Gastrocnemius medialis (tissue), 4 donors: ENCODE data around the gene PMEPA1. TPM values are rescaled to one million over a fixed set of nuclear protein-coding genes. Genes with fewer than 3 reads are reported as not detected.

Source experiments
- ATAC-seq, 2 donors: fragments of 150-250 bp; one replicate each; pipeline ENCODE4 v1.9.1; 2016
- DNase-seq, 2 donors: peaks; one replicate each; pipeline ENCODE4 v3.0.0-alpha.2; 2019
- H3K27ac ChIP-seq, 4 donors: fragments of 200-600 bp; sonication (generic); 1 replicate in 1 of 4; 2 replicates in 3 of 4; pipeline ENCODE4 v1.5.1; 2016 to 2018; ENCODE audit warnings: mild to moderate bottlenecking in 2 of 4, moderate library complexity in 1 of 4
- H3K27me3 ChIP-seq, 3 donors: fragments of 200-600 bp; sonication (generic) in 2 of 3; 1 replicate in 1 of 3; 2 replicates in 2 of 3; pipeline versions ENCODE4 v1.5.1 to v1.6.0; 2016 to 2019; ENCODE audit warnings: mild to moderate bottlenecking in 1 of 3, moderate library complexity in 1 of 3
- H3K36me3 ChIP-seq, 2 donors: fragments of 200-600 bp; sonication (generic) in 1 of 2; one replicate each; pipeline ENCODE4 v1.5.1; 2017 to 2018
- H3K4me1 ChIP-seq, 2 donors: fragments of 200-600 bp; sonication (generic) in 1 of 2; one replicate each; pipeline ENCODE4 v1.5.1; 2016 to 2017; ENCODE audit warnings: mild to moderate bottlenecking in 2 of 2
- H3K4me3 ChIP-seq, 4 donors: fragments of 200-600 bp; sonication (generic) in 3 of 4; 1 replicate in 1 of 4; 2 replicates in 3 of 4; pipeline ENCODE4 v1.5.1; 2016 to 2019; ENCODE audit warnings: mild to moderate bottlenecking in 2 of 4
- H3K9me3 ChIP-seq, 3 donors: fragments of 200-600 bp; sonication (generic) in 2 of 3; 1 replicate in 1 of 3; 2 replicates in 2 of 3; pipeline ENCODE4 v1.5.1; 2016 to 2019
- CTCF ChIP-seq, 5 experiments: fragments of 450-650 bp in 3 of 5; fragments of 200-600 bp in 2 of 5; sonication (generic) in 2 of 5; IDR thresholded peaks in 4 of 5; conservative IDR thresholded peaks in 1 of 5; 1 replicate in 4 of 5; 2 replicates in 1 of 5; pipeline ENCODE4 v1.5.1; 2016 to 2019; ENCODE audit warnings: antibody characterized with exemption in 5 of 5, mild to moderate bottlenecking in 3 of 5, moderate library complexity in 3 of 5
- POLR2A ChIP-seq, 2 donors: fragments of 450-650 bp; IDR thresholded peaks; one replicate each; pipeline ENCODE4 v1.6.1; 2017; ENCODE audit warnings: antibody characterized with exemption in 2 of 2, mild to moderate bottlenecking in 2 of 2, moderate library complexity in 2 of 2
- in situ Hi-C, 4 donors: fragments of 200-750 bp; cut with MboI; loops; one replicate each; pipeline versions ENCODE4 v1.15.0 to v1.8.0; 2017; ENCODE audit warnings: low sequenced_read_pairs in 4 of 4
- intact Hi-C: fragments of 100-400 bp; cut with DNase I; formaldehyde crosslinking; loops from one replicate; pipeline ENCODE4 v1.15.1; 2023; ENCODE audit warnings: low total_unique reads
- total RNA-seq, 4 donors: library from RNA; depleted of rRNA; stranded (reverse); fragments of >200 nt; gene quantifications; one replicate each; pipeline versions ENCODE4 v1.1.0 to v1.2.3, GENCODE V29; 2016

The PMEPA1 gene
- total RNA-seq, 4 donors from 2014 or later, result 1.5 to 8.1 (median 5.8) TPM

GRCh38 chr20:57608516-57608915 lies 101.3 kb downstream of the PMEPA1 start:
- DNase-seq (no peak), ATAC-seq (no peak)
- peaks cover 0 to 8% (median 0%) of the 10 kb centered on the region in 3 donors for H3K27me3 ChIP-seq
- TF ChIP-seq CTCF (IDR thresholded peaks at IDR 0.05 in 4 of 5, conservative IDR thresholded peaks at IDR 0.05 in 1 of 5) (no peak), POLR2A (IDR thresholded peaks at IDR 0.05) (no peak)
- no peaks in the 10 kb centered on the region for H3K4me1 ChIP-seq
- intact Hi-C loops (loop anchor here (5.0 kb wide), 1 partner anchor 1184 kb away; no protein-coding TSS in a partner anchor), in situ Hi-C loops (loop anchor here in 1 of 4 donors (10.0 kb wide), 1 partner anchor 606 kb away; no protein-coding TSS in a partner anchor)
- no peak overlapping the region for H3K27ac ChIP-seq
- H3K36me3 ChIP-seq, result no peaks in the 10 kb centered on the region
- no peak overlapping the region for H3K4me3 ChIP-seq
- H3K9me3 ChIP-seq, result no peaks in the 10 kb centered on the region

GRCh38 chr20:57605878-57606277 lies 103.9 kb downstream of the PMEPA1 start:
- ATAC-seq (no peak), DNase-seq (no peak)
- in situ Hi-C loops (loop anchor here in 1 of 4 donors (10.0 kb wide), 1 partner anchor 609 kb away; no protein-coding TSS in a partner anchor), intact Hi-C loops (loop anchor here (5.0 kb wide), 1 partner anchor 1186 kb away; no protein-coding TSS in a partner anchor)
- no peak overlapping the region for H3K27ac ChIP-seq
- no peaks in the 10 kb centered on the region for H3K36me3 ChIP-seq
- H3K9me3 ChIP-seq, result no peaks in the 10 kb centered on the region
- H3K4me1 ChIP-seq, result no peaks in the 10 kb centered on the region
- TF ChIP-seq CTCF (IDR thresholded peaks at IDR 0.05 in 4 of 5, conservative IDR thresholded peaks at IDR 0.05 in 1 of 5) (no peak), POLR2A (IDR thresholded peaks at IDR 0.05) (no peak)
- H3K27me3 ChIP-seq, result peaks cover 0 to 3% (median 0%) of the 10 kb centered on the region in 3 donors
- no peak overlapping the region for H3K4me3 ChIP-seq

- ATAC-seq (no peak), DNase-seq (no peak)
- no peak overlapping the region for H3K27ac ChIP-seq
- no peaks in the 10 kb centered on the region for H3K27me3 ChIP-seq
- in situ Hi-C loops, result loop anchor here in 1 of 4 donors (10.0 kb wide), 1 partner anchor 610 kb away; no protein-coding TSS in a partner anchor
- TF ChIP-seq POLR2A (IDR thresholded peaks at IDR 0.05) (no peak), CTCF (IDR thresholded peaks at IDR 0.05 in 4 of 5, conservative IDR thresholded peaks at IDR 0.05 in 1 of 5) (no peak)
- no peaks in the 10 kb centered on the region for H3K36me3 ChIP-seq
- intact Hi-C loops, result loop anchor here (5.0 kb wide), 1 partner anchor 1187 kb away; no protein-coding TSS in a partner anchor
- H3K4me3 ChIP-seq, result no peak overlapping the region
- no peaks in the 10 kb centered on the region for H3K9me3 ChIP-seq
- no peaks in the 10 kb centered on the region for H3K4me1 ChIP-seq
Observed at GRCh38 chr20:57605045-57605444, 104.8 kb downstream of the PMEPA1 start.

GRCh38 chr20:57603120-57603519 lies 106.7 kb downstream of the PMEPA1 start:
- ATAC-seq, result no peak
- H3K4me1 ChIP-seq, result no peaks in the 10 kb centered on the region
- H3K36me3 ChIP-seq, result no peaks in the 10 kb centered on the region
- no peak for TF ChIP-seq POLR2A (IDR thresholded peaks at IDR 0.05)
- TF ChIP-seq CTCF (IDR thresholded peaks at IDR 0.05 in 4 of 5, conservative IDR thresholded peaks at IDR 0.05 in 1 of 5), result no peak
- no peak overlapping the region for H3K4me3 ChIP-seq
- intact Hi-C loops, result no loop called here
- H3K27me3 ChIP-seq, result no peaks in the 10 kb centered on the region
- no peak for DNase-seq
- no peaks in the 10 kb centered on the region for H3K9me3 ChIP-seq
- H3K27ac ChIP-seq, result no peak overlapping the region
- in situ Hi-C loops, result loop anchor here (5.0 to 10.0 kb wide), 4 partner anchors 604 to 614 kb away; no protein-coding TSS in a partner anchor
